OCI-M2 (cell line): ENCODE data around the gene CLBA1.
"Not testable (repeated sequence)": the region's sequence is repeated elsewhere in the genome, so short reads cannot be mapped to it uniquely, and the experiment has no call there.

Source experiments
- DNase-seq: peaks from one replicate; lab custom pipeline; 2025; ENCODE audit not compliant: unreplicated experiment; lab: John Stamatoyannopoulos, UW

Gene CLBA1

DNA sequence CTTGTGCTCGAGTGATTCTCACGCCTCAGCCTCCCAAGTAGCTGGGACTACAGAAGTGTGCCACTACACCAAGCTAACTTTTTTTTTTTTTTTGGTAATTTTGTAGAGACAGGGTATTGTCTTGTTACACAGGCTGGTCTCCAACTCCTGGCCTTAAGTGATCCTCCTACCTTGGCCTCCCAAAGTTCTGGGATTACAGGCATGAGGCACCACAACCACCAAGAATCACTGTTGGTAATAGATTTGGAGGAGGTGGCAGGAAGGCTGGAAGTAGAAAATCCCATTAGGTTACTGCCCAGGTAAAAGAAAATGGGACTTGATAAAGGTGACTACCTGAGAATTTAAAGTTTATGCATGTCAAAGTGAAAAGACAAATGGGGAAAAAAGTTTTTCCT, 36.7 kb downstream of the CLBA1 start:
- DNase-seq = no peak

DNA sequence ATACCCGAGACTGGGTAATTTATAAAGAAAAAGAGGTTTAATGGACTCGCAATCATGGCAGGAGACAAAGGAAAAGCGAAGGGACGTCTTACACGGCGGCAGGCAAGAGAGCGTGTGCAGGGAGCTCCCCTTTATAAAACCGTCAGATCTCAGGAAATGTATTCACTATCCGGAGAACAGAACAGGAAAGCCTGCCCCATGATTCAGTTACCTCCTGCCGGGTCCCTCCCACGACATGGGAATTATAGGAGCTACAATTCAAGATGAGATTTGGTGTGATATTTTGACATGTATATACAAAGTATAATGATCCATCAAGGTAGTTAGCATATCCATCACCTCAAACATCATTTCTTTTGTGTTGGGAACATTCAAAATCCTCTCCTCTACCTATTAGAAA, 37.6 kb downstream of the CLBA1 start:
- no peak for DNase-seq

DNA sequence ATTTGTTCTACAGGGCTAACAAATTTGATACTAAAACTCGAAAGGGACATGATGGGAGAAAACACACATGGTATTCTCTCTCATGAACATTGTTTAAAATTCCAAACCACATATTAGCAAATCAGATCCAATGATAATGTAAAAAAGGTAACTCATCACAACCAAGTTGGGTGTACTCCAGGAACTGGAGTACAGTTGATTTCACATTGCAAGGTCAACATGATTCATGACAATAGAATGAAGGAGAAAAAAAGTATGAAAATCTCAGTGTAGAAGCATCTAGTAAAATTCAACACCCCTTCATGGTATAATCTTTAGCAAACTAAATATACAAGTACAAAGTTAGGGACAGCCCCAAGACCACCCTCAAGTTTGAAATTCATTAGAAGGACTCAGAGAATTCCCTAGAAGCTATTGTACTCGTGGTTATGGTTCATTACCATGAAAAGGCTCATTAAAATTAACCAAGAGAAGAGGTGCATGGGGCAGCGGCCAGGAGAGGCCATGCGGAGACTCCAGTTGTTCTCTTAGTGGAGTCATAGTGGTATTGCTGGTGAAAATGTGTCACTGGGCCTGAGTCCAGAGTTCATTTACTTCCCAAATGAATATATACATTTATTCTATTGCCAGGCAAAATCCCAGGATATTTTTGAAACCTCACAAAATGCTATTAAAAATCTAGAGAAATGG, 38.3 kb downstream of the CLBA1 start:
- DNase-seq = no peak

DNA sequence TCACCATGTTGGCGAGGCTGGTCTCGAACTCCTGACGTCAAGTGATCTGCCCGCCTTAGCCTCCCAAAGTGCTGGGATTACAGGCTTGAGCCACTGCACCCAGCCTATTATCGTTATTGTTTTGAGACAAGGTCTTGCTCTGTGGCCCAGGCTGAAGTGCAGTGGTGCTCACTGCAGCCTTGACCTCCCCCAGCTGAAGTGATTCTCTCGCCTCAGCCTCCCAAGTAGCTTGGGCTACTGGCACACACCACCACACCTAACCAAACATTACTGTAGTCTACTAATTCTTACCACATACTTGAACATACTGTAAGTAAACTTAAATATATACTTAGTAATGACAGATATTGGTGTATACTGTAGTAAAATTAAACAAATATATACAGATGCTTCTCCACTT, 39.8 kb downstream of the CLBA1 start:
- DNase-seq = no peak

DNA sequence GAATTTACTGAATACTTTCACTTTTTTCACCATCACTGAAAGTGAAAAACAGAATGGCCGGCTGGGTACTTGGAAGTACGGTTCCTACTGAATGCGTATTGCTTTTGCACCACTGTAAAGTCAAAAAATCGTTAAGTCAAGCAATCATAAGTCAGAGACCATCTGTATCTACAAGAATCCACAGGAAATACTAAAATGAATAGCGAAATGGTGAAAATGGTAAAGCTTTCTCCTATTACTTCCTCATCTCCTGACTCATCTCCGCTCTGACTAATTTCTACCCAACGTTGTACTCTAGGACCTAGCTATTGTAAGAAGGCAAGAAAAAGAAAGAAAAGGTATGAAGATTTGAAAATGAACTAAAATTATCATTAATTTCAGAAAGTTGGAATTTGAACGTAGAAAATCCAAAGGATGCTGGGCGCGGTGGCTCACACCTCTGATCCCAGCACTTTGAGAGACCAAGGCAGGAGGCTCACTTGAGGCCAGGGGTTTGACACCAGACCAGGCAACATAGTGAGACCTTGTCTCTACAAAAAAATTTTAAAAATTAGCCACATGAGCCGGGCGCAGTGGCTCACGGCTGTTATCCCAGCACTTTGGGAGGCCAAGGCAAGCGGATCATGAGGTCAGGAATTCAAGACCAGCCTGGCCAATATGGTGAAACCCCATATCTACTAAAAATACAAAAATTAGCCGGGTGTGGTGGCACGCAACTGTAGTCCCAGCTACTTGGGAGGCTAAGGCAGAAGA, 40.6 kb downstream of the CLBA1 start:
- no peak for DNase-seq

DNA sequence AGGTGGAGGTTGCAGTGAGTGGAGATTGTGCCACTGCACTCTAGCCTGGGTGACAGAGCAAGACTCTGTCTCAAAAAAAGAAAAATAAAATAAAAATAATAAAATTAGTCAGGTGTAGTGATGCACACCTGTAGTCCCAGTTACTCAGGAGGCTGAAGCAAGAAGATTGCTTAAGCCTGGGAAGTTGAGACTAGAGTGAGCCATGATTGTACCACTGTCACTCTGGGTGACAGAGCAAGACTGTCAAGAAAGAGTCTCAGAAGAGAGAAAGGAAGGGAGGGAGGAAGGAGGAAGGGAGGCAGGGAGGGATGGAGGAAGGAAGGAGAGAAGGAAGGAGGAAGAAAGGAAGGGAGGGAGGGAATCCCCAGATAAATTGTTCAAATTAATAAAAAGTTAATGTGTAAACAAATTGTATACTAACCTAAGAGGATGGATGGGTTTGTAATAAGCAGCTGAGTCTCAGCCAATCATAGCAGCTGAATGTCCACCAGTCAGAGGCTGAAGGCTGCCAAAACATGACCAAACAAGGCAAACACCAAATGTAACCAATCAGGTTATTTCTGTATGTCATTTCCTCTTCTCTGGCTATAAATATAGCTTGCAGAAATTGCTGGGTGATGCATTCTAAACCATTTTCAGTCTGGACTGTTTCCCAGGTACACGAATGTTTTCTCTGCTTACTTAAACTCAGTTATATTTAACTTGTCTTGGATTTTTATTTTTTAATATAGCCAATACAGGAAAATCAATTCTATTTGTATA, 41.4 kb downstream of the CLBA1 start:
- no peak for DNase-seq

DNA sequence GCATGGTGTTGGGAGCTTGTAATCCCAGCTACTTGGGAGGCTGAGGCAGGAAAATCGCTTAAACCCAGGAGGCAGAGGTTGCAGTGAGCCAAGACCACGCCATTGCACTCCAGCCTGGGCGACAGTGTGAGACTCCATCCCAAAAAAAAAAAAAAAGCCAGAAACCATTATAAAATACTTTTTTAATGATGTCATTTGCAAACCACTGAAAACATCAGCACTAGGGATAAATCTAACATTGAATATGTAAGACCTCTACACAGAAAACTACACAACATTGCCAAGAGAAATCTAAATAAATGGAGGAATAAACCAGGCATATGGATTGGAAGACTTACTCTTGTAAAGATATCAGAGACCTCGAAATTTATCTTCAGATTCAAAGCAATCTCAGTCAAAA, 42.1 kb downstream of the CLBA1 start:
- not testable (repeated sequence) for DNase-seq

DNA sequence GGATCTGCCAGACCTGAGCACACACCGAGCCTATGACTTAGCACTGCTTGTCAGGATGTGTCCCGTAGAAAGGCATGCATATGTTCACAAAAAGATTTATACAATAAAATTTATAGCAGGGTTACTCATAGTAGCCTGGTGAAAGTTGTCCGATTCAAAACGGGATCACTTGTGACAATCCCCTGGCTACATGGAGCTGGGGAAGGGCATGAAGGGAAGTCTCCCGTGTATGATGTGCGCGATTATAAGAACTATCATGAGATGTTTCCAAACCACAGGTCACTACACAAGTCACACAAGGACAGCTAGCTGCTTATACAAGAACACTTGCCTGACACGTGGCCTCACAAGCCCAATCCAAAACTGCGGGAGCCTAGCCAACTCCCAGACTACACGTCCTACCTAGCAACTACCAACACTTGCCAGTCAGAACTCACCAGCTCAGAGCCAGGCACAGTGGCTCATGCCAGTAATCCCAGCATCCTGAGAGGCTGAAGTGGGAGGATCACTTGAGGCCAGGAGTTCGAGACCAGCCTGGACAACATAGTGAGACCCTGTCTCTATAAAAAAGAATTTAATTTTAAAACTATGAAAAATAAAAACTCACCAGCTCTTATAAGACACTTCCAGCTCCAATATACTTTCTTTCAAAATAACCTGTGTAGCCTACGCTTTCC, 42.8 kb downstream of the CLBA1 start:
- DNase-seq = no peak

DNA sequence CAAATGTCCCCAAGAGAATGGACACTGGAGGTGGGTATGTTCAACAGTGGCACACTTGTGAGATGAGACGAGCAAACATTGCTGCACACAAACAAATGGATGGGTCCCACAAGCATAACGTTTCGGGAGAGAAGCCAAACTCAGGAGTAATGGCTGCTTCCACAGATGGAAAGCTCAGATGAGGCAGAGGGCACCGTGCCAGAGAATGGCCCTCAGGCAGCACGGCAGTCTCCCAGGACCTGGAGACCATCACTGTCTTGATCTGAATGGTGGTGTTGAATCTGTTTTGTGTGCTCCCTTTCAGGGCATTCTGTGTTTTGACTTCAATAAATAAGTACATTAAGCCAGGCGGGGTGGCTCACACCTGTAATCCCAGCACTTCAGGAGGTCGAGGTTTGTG, 43.8 kb downstream of the CLBA1 start:
- DNase-seq = no peak

DNA sequence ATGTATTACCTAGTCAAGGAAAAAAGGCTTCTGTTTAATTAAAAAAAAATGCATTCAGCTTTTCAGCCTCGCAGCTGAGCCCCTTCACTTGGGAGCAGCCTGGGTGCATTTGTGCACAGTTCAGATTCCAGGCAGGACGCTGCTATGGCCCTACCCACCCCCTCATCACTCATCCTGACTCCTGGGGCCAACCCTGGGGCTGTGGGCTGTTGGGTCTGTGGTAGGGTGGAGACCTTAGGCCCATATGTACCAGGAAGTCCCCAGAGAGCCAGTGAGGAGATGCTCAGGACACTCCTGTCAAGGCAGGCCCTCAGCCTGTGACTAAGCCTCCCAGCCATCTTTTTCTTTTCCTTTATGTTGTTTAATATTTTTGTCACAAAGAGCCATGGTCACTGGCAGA, 44.6 kb downstream of the CLBA1 start:
- DNase-seq = no peak

DNA sequence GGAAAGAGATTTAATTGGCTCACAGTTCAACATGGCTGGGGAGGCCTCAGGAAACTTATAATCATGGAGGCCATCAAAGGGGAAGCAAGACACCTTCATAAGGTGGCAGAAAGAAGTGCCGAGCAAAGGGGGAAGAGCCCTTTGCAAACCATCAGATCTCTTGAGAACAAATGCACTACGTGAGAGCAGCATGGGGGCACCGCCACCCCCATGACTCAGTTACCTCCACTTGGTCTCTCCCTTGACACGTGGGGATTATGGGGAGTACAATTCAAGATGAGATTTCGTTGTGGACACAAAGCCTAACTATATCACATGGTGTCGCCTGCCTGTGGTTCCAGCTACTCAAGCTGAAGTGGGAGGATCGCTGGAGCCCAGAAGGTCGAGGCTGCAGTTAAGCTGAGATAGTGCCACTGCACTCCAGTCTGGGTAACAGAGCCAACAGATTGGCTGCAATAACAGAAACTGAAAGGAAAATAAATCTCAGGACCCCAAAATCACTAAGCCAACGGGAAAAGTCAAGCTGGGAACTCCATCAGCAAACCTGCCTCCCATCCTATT, 45.3 kb downstream of the CLBA1 start:
- no peak for DNase-seq

DNA sequence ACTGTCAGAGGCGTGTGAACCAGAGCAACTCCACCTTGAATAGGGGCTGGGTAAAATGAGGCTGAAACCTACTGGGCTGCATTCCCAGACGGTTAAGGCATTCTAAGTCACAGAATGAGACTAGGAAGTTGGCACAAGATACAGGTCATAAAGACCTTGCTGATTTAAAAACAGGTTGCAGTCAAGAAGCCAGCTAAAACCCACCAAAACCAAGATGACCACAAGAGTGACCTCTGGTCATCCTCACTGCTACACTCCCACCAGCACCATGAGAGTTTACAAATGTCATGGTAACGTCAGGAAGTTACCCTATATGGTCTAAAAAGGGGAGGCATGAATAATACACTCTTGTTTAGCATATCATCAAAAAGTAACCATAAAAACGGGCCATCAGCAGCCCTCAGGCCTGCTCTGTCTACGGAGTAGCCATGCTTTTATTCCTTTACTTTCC, 46.9 kb downstream of the CLBA1 start:
- not testable (repeated sequence) for DNase-seq

DNA sequence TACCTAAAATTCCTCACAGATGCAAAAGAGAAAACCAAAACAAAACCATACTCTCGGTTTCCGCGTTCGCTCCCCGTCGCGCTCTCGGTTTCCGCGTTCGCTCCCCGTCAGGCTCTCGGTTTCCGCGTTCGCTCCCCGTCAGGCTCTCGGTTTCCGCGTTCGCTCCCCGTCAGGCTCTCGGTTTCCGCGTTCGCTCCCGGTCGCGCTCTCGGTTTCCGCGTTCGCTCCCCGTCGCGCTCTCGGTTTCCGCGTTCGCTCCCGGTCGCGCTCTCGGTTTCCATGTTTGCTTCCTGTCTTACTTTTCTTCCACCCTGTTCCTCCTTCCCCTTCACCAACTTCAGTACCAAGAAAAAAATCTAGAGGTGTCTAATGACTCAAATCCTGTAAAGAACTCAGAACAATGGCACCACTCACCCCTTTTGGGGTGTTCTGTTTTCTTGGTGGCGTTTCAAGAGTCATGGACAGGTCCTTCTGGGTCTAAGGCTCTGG, 47.9 kb downstream of the CLBA1 start:
- not testable (repeated sequence) for DNase-seq

DNA sequence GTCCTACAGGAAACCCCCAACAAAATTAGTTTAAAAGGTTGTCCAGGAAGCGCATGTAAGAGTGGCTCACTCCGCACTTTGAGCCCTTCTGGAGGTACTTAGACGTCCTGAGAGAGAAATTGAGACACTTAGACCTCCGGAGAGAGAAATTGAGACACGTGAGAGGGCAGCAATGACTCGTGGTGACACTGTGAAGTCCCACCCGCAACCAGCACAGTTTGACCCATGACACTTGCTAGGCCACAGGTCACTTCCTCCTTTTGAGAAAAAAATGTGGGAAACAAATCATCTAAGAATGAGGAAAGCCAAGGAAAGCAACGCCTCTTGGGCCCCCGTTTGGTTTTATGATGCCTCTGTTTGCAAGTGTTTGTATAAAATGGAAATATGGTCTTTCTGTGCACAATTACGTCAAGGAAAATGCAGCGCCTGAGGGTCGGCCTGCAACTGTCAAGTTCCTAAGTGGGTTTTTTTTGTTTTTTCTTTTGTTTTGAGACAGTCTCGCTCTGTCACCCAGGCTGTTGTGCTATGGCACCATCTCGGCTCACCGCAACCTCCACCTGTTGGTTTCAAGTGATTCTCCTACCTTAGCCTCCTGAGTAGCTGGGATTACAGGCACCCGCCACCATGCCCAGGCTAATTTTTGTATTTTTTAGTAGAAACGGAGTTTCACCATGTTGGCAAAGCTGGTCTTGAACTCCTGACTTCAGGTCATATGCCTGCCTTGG, 48.9 kb downstream of the CLBA1 start:
- DNase-seq = no peak

DNA sequence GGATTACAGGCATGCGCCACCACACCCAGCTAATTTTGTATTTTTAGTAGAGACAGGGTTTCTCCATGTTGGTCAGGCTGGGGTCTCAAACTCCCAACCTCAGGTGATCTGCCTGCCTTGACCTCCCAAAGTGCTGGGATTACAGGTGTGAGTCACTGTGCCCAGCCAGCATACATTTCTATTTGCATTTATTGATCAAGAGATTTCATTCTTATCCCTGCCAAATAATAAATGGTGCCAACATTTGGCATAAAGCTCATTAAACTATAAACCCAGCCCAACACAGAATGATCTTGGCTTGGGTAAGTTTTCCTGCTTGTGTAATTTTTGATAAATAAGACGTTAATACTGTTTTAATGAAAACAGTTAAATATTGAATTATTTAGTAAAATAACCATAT, 50.0 kb downstream of the CLBA1 start:
- not testable (repeated sequence) for DNase-seq

DNA sequence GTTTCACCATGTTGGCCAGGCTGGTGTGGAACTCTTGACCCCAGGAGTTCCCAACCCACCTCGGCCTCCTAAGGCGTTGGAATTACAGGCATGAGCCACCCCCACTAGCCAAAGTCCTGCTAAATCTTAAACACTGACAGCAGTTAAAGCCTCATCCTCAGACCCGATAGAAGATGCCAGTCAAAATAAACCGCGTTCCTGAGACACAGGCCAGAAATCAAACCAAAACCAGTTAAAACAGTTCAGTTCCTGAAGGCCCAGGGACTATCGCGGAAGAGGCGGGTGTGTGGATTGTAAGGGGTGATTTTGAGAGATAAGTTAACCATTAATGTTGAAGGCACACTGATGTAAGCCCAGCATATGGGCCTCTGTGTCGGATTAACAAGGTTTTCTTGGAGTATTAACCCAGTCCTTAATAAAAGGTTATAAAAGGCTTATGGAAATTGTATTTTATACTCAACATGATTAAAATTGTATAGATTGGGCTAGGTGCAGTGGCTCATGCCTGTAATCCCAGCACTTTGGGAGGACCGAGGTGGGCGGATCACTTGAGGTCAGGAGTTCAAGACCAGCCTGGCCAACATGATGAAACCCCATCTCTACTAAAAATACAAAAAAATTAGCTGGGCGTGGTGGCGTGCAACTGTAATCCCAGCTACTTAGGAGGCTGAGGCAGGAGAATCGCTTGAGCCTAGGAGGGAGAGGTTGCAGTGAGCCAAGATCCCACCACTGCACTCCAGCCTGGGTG, 54.0 kb downstream of the CLBA1 start:
- no peak for DNase-seq

DNA sequence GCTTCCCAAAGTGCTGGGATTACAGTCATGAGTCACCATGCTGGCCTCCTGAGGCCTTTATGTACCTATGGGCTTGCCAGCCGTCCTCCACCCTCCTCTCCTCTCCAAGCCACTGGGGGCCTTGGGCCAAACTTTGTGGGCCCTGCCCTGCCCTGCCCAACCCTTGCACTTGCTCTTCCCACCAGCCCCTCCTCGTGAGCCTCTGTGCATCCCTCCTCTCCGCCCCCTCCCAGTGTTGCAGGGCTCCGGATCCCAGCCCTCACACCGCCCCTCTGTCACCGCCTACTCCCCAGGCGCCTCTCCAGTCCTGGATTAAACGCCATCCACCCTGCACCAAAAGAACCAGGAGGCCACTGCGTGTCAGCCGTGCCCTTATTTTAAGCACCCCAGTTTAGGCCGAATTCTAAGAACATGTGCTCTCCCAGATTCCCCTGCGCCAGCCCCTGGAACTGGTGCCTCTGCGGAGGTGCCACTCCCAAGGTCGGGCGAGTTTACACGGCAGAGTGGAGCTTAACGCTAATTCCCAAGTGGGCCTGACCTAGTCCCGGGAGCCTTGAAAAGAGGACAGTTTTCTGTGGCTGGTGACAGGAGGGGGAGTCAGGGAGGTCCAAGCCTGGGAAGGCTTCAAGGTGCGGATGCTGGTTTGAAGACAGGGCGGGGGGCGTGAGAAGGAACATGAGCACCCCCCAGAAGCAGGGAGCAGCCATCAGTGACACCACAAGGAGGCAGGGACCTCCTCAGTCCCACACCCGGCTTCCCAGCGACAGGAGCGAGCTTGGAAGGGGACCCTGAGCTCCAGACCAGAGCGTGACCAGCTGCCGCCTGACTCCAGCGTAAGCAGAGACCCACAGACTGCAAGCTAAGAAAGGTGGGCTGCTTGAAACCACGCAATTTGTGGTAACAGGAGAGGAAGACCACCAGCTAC, 56.5 kb downstream of the CLBA1 start:
- no peak for DNase-seq

DNA sequence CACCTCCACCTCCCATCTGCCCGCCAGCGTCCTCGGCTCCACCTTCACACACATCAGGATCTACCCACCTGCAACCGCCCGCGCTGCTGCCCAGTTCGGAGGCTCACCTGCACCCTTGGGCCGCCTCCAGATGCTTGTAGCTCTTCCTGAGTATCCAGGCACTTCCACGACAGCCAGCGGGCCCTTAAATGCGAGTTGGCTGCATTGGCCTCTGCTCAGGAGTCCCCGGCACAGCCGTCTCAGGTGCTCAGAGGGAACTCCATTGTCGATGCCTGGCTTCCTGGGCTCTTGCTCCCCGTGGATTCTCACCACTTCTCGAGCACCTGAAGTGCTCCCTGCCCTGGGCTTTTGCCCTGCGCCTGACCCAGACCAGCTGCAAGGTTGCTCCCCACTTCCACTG, 57.2 kb downstream of the CLBA1 start:
- no peak for DNase-seq
